Gastrocnemius medialis (tissue), 4 donors: ENCODE measurements around the gene CLEC2D. TPM values are rescaled to one million over a fixed set of nuclear protein-coding genes. Genes with fewer than 3 reads are reported as not detected.

ENCODE experiments used
- ATAC-seq, 2 donors: fragments of 150-250 bp; one replicate each; pipeline ENCODE4 v1.9.1; 2016
- DNase-seq, 2 donors: peaks; one replicate each; pipeline ENCODE4 v3.0.0-alpha.2; 2019
- H3K27ac ChIP-seq, 4 donors: fragments of 200-600 bp; sonication (generic); 1 replicate in 1 of 4; 2 replicates in 3 of 4; pipeline ENCODE4 v1.5.1; 2016 to 2018; ENCODE audit warnings: mild to moderate bottlenecking in 2 of 4, moderate library complexity in 1 of 4
- H3K27me3 ChIP-seq, 3 donors: fragments of 200-600 bp; sonication (generic) in 2 of 3; 1 replicate in 1 of 3; 2 replicates in 2 of 3; pipeline versions ENCODE4 v1.5.1 to v1.6.0; 2016 to 2019; ENCODE audit warnings: mild to moderate bottlenecking in 1 of 3, moderate library complexity in 1 of 3
- H3K36me3 ChIP-seq, 2 donors: fragments of 200-600 bp; sonication (generic) in 1 of 2; one replicate each; pipeline ENCODE4 v1.5.1; 2017 to 2018
- H3K4me1 ChIP-seq, 2 donors: fragments of 200-600 bp; sonication (generic) in 1 of 2; one replicate each; pipeline ENCODE4 v1.5.1; 2016 to 2017; ENCODE audit warnings: mild to moderate bottlenecking in 2 of 2
- H3K4me3 ChIP-seq, 4 donors: fragments of 200-600 bp; sonication (generic) in 3 of 4; 1 replicate in 1 of 4; 2 replicates in 3 of 4; pipeline ENCODE4 v1.5.1; 2016 to 2019; ENCODE audit warnings: mild to moderate bottlenecking in 2 of 4
- H3K9me3 ChIP-seq, 3 donors: fragments of 200-600 bp; sonication (generic) in 2 of 3; 1 replicate in 1 of 3; 2 replicates in 2 of 3; pipeline ENCODE4 v1.5.1; 2016 to 2019
- CTCF ChIP-seq, 5 experiments: fragments of 450-650 bp in 3 of 5; fragments of 200-600 bp in 2 of 5; sonication (generic) in 2 of 5; IDR thresholded peaks in 4 of 5; conservative IDR thresholded peaks in 1 of 5; 1 replicate in 4 of 5; 2 replicates in 1 of 5; pipeline ENCODE4 v1.5.1; 2016 to 2019; ENCODE audit warnings: antibody characterized with exemption in 5 of 5, mild to moderate bottlenecking in 3 of 5, moderate library complexity in 3 of 5
- POLR2A ChIP-seq, 2 donors: fragments of 450-650 bp; IDR thresholded peaks; one replicate each; pipeline ENCODE4 v1.6.1; 2017; ENCODE audit warnings: antibody characterized with exemption in 2 of 2, mild to moderate bottlenecking in 2 of 2, moderate library complexity in 2 of 2
- in situ Hi-C, 4 donors: fragments of 200-750 bp; cut with MboI; loops; one replicate each; pipeline versions ENCODE4 v1.15.0 to v1.8.0; 2017; ENCODE audit warnings: low sequenced_read_pairs in 4 of 4
- intact Hi-C: fragments of 100-400 bp; cut with DNase I; formaldehyde crosslinking; loops from one replicate; pipeline ENCODE4 v1.15.1; 2023; ENCODE audit warnings: low total_unique reads
- total RNA-seq, 4 donors: library from RNA; depleted of rRNA; stranded (reverse); fragments of >200 nt; gene quantifications; one replicate each; pipeline versions ENCODE4 v1.1.0 to v1.2.3, GENCODE V29; 2016

The CLEC2D gene
- total RNA-seq, 4 donors from 2014 or later, result 0.29 to 2.1 (median 0.58) TPM

- no peak overlapping the region for H3K27ac ChIP-seq
- no peak for TF ChIP-seq POLR2A (IDR thresholded peaks at IDR 0.05)
- no peak for TF ChIP-seq CTCF (IDR thresholded peaks at IDR 0.05 in 4 of 5, conservative IDR thresholded peaks at IDR 0.05 in 1 of 5)
- intact Hi-C loops (no loop called here), in situ Hi-C loops (loop anchor here in 2 of 4 donors (25.0 kb wide), 1 partner anchor 380 kb away; no protein-coding TSS in a partner anchor)
- no peaks in the 10 kb centered on the region for H3K9me3 ChIP-seq
- H3K4me3 ChIP-seq, result no peak overlapping the region
- no peak for ATAC-seq
- no peaks in the 10 kb centered on the region for H3K27me3 ChIP-seq
- no peaks in the 10 kb centered on the region for H3K36me3 ChIP-seq
- DNase-seq, result no peak
- H3K4me1 ChIP-seq, result no peaks in the 10 kb centered on the region
These were observed 47.8 kb downstream of the CLEC2D start for GRCh38 chr12:9717070-9717925.

GRCh38 chr12:9718968-9719367 lies 49.5 kb downstream of the CLEC2D start:
- DNase-seq, result no peak
- in situ Hi-C loops, result loop anchor here in 2 of 4 donors (25.0 kb wide), 1 partner anchor 382 kb away; no protein-coding TSS in a partner anchor
- Histone ChIP-seq H3K27me3 (no peaks in the 10 kb centered on the region), H3K4me1 (no peaks in the 10 kb centered on the region), H3K27ac (no peak overlapping the region), H3K4me3 (no peak overlapping the region), H3K9me3 (no peaks in the 10 kb centered on the region), H3K36me3 (no peaks in the 10 kb centered on the region)
- no peak for ATAC-seq
- intact Hi-C loops, result no loop called here
- TF ChIP-seq CTCF (IDR thresholded peaks at IDR 0.05 in 4 of 5, conservative IDR thresholded peaks at IDR 0.05 in 1 of 5), result no peak
- TF ChIP-seq POLR2A (IDR thresholded peaks at IDR 0.05), result no peak

- TF ChIP-seq POLR2A (IDR thresholded peaks at IDR 0.05) (no peak), CTCF (IDR thresholded peaks at IDR 0.05 in 4 of 5, conservative IDR thresholded peaks at IDR 0.05 in 1 of 5) (no peak)
- Histone ChIP-seq H3K9me3 (no peaks in the 10 kb centered on the region), H3K4me1 (no peaks in the 10 kb centered on the region), H3K36me3 (no peaks in the 10 kb centered on the region), H3K4me3 (no peak overlapping the region), H3K27me3 (no peaks in the 10 kb centered on the region), H3K27ac (no peak overlapping the region)
- ATAC-seq (no peak), DNase-seq (no peak)
- in situ Hi-C loops, result loop anchor here in 2 of 4 donors (25.0 kb wide), 1 partner anchor 382 kb away; no protein-coding TSS in a partner anchor
- intact Hi-C loops, result no loop called here
These were observed 50.3 kb downstream of the CLEC2D start for GRCh38 chr12:9719790-9720189.

- Histone ChIP-seq H3K27ac (no peak overlapping the region), H3K4me3 (no peak overlapping the region), H3K9me3 (no peaks in the 10 kb centered on the region), H3K36me3 (no peaks in the 10 kb centered on the region), H3K4me1 (no peaks in the 10 kb centered on the region), H3K27me3 (no peaks in the 10 kb centered on the region)
- intact Hi-C loops (no loop called here), in situ Hi-C loops (loop anchor here in 2 of 4 donors (25.0 kb wide), 1 partner anchor 384 kb away; no protein-coding TSS in a partner anchor)
- ATAC-seq, result no peak
- TF ChIP-seq POLR2A (IDR thresholded peaks at IDR 0.05) (no peak), CTCF (IDR thresholded peaks at IDR 0.05 in 4 of 5, conservative IDR thresholded peaks at IDR 0.05 in 1 of 5) (no peak)
- no peak for DNase-seq
These were observed 52.0 kb downstream of the CLEC2D start for GRCh38 chr12:9721394-9722092.
